K562 (cell line): ENCODE results near the gene SYS1. TPM values are rescaled to one million over a fixed set of nuclear protein-coding genes. Genes with fewer than 3 reads are reported as not detected.

Source experiments
- HDAC3 ChIP-seq: fragments of 450-650 bp; IDR thresholded peaks from 2 replicates; pipeline ENCODE4 v1.6.1; 2018; ENCODE audit warnings: borderline replicate concordance, mild to moderate bottlenecking, moderate library complexity; ENCODE audit not compliant: partially characterized antibody
- PML ChIP-seq: IDR thresholded peaks from 2 replicates; pipeline ENCODE4 v1.6.1; 2012; ENCODE audit warnings: low read length, inconsistent platforms
- PTBP1 ChIP-seq: fragments of 200-400 bp; formaldehyde crosslinking; IDR thresholded peaks from 2 replicates; pipeline ENCODE4 v1.6.1; 2017; ENCODE audit warnings: low read depth, low read length
- RBM22 ChIP-seq: fragments of 200-400 bp; formaldehyde crosslinking; IDR thresholded peaks from 2 replicates; pipeline ENCODE4 v1.6.1; 2018; ENCODE audit warnings: low read length, low read depth; ENCODE audit not compliant: poor library complexity, severe bottlenecking
- SAP30 ChIP-seq: fragments of 200-600 bp; sonication (generic); IDR thresholded peaks from 2 replicates; pipeline ENCODE4 v1.6.1; 2012; ENCODE audit warnings: borderline replicate concordance, low read depth, mild to moderate bottlenecking, moderate library complexity, low read length, control low read depth, inconsistent platforms; ENCODE audit not compliant: insufficient read depth, poor library complexity, severe bottlenecking
- TRIM24 ChIP-seq, 2 experiments: fragments of 450-650 bp; IDR thresholded peaks; 2 replicates each; pipeline ENCODE4 v1.6.1; 2016
- ZBTB33 ChIP-seq: sonication (generic); formaldehyde crosslinking; IDR thresholded peaks from 2 replicates; pipeline ENCODE4 v1.8.1; 2023; ENCODE audit warnings: mild to moderate bottlenecking, missing genetic modification reagents
- ZBTB40 ChIP-seq, 2 experiments: fragments of 450-650 bp in 1 of 2; sonication (generic) in 1 of 2; formaldehyde crosslinking in 1 of 2; IDR thresholded peaks; 2 replicates each; pipeline versions ENCODE4 v1.7.1 to v1.9.0; 2016 to 2022; ENCODE audit warnings: inconsistent platforms in 1 of 2, mild to moderate bottlenecking in 1 of 2, missing genetic modification reagents in 1 of 2
- ZNF699 ChIP-seq: fragments of 250-450 bp; sonication (Bioruptor Pico); IDR thresholded peaks from 2 replicates; pipeline ENCODE4 v1.8.0; 2021; ENCODE audit warnings: mild to moderate bottlenecking, moderate library complexity; ENCODE audit not compliant: insufficient replicate concordance
- polyA plus RNA-seq, 8 experiments: library from polyadenylated mRNA; depleted of rRNA in 4 of 8; stranded (reverse) in 5 of 8; unstranded in 3 of 8; fragments of >200 nt; fragmentation: Nextera tagmentation in 2 of 8; fragmentation: Illumina TruSeq in 1 of 8; extraction: Ambion mirVana in 2 of 8; extraction: Trizol in 1 of 8; gene quantifications; 2 replicates each; pipeline versions ENCODE4 v1.2.1 to v1.2.3, GENCODE V29; 2011 to 2014; ENCODE audit warnings: inconsistent platforms in 1 of 8, missing spikeins in 1 of 8
- total RNA-seq, 7 experiments: library from RNA; depleted of rRNA in 6 of 7; stranded (reverse); fragments of >200 nt in 6 of 7; fragmentation: Illumina TruSeq in 2 of 7; extraction: Trizol in 2 of 7; gene quantifications; 2 replicates each; pipeline versions ENCODE4 v1.2.1 to v1.2.3, GENCODE V29; 2011 to 2021; ENCODE audit warnings: low replicate concordance in 1 of 7
- TF ChIP-seq, protein P1 (sequence below): sonication (generic); formaldehyde crosslinking; IDR thresholded peaks from 2 replicates; pipeline ENCODE4 v1.8.0; 2023; ENCODE audit warnings: mild to moderate bottlenecking, missing genetic modification reagents

SYS1 gene
- total and polyA plus RNA-seq, 9 of the 15 experiments (the other 6 are each of a cell fraction or from before 2014, with no cell fraction given) = 11.1 to 25.2 (median 17.5) TPM

GRCh38 chr20:45347936-45348778 is 14.8 kb upstream of the SYS1 start, which contains the start of gene SDC4 (continued):
- no peak for TF ChIP-seq PTBP1
- TF ChIP-seq ZBTB40 (IDR thresholded peaks at IDR 0.05) = no peak
- no peak for TF ChIP-seq ZBTB40 (CRISPR knock-in tag; IDR thresholded peaks at IDR 0.05)
- peak; percentile 83 for TF ChIP-seq RBM22
- TF ChIP-seq ZBTB33 (CRISPR knock-in tag) = no peak
- peak; percentile 48; the same call in 1 of the 2 replicates for TF ChIP-seq PML
- TF ChIP-seq HDAC3 = no peak
- no peak for TF ChIP-seq ZNF699 (CRISPR knock-in tag)
- TF ChIP-seq, protein P1, sequence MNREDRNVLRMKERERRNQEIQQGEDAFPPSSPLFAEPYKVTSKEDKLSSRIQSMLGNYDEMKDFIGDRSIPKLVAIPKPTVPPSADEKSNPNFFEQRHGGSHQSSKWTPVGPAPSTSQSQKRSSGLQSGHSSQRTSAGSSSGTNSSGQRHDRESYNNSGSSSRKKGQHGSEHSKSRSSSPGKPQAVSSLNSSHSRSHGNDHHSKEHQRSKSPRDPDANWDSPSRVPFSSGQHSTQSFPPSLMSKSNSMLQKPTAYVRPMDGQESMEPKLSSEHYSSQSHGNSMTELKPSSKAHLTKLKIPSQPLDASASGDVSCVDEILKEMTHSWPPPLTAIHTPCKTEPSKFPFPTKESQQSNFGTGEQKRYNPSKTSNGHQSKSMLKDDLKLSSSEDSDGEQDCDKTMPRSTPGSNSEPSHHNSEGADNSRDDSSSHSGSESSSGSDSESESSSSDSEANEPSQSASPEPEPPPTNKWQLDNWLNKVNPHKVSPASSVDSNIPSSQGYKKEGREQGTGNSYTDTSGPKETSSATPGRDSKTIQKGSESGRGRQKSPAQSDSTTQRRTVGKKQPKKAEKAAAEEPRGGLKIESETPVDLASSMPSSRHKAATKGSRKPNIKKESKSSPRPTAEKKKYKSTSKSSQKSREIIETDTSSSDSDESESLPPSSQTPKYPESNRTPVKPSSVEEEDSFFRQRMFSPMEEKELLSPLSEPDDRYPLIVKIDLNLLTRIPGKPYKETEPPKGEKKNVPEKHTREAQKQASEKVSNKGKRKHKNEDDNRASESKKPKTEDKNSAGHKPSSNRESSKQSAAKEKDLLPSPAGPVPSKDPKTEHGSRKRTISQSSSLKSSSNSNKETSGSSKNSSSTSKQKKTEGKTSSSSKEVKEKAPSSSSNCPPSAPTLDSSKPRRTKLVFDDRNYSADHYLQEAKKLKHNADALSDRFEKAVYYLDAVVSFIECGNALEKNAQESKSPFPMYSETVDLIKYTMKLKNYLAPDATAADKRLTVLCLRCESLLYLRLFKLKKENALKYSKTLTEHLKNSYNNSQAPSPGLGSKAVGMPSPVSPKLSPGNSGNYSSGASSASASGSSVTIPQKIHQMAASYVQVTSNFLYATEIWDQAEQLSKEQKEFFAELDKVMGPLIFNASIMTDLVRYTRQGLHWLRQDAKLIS (CRISPR knock-in tag) = peak; percentile 27; the same call in 1 of the 2 replicates
- TF ChIP-seq TRIM24 (IDR thresholded peaks at IDR 0.05) = no peak
- no peak for TF ChIP-seq SAP30
